ENCODE results near the gene MEIS1.

Gene MEIS1

GRCh38 chr2:66531567-66531966, 96.6 kb downstream of the MEIS1 start:
- Histone ChIP-seq H3K18ac (ENCODE audit: low read length) (peak overlapping the region; percentile 89), H3K79me1 (ENCODE audit: low read depth, low read length) (no peaks in the 10 kb centered on the region), H3K4me2 (ENCODE audit: insufficient read depth, low read length, poor library complexity, severe bottlenecking) (no peak overlapping the region), H3K27ac (replicated peaks; ENCODE audit: low read length) (no peak overlapping the region), H2BK120ac (ENCODE audit: low read depth, low read length) (no peak overlapping the region), H3K4me1 (ENCODE audit: control insufficient read depth in 2 of 2, insufficient read depth in 1 of 2, low read depth in 1 of 2, low read length in 2 of 2) (peaks cover 0 to 18% of the 10 kb centered on the region in 2 donors), H3K9me3 (replicated peaks in 1 of 2; ENCODE audit: control insufficient read depth in 2 of 2, insufficient read depth in 1 of 2, low read depth in 1 of 2, low read length in 2 of 2) (no peaks in the 10 kb centered on the region), H3K36me3 (replicated peaks in 1 of 2; ENCODE audit: control insufficient read depth in 2 of 2, insufficient read depth in 2 of 2, low read length in 2 of 2) (peaks cover 0 to 4% of the 10 kb centered on the region in 2 donors), H3K4ac (ENCODE audit: low read length) (no peak overlapping the region), H3K27me3 (ENCODE audit: control insufficient read depth in 3 of 3, insufficient read depth in 3 of 3, low read depth in 1 of 3, low read length in 3 of 3) (no peaks in the 10 kb centered on the region), H2BK15ac (ENCODE audit: low read length) (no peak overlapping the region), H3K9ac (ENCODE audit: low read depth, low read length, poor library complexity) (no peak overlapping the region), H2AFZ (ENCODE audit: low read length) (no peak overlapping the region), H2BK5ac (ENCODE audit: low read length) (no peak overlapping the region), H2BK12ac (ENCODE audit: low read length) (peak overlapping the region; percentile 25), H4K8ac (ENCODE audit: low read depth, low read length) (no peak overlapping the region), H3K23ac (ENCODE audit: low read depth, low read length, poor library complexity) (no peak overlapping the region), H3K14ac (ENCODE audit: low read length) (no peak overlapping the region), H4K91ac (ENCODE audit: low read depth, low read length, poor library complexity) (no peak overlapping the region), H3K4me3 (ENCODE audit: low read length in 2 of 2) (no peak overlapping the region), H2AK5ac (ENCODE audit: low read depth, low read length) (no peak overlapping the region)
- no peak for DNase-seq (ENCODE audit: low spot score)
- WGBS, 2 donors (ENCODE audit: extremely low coverage in 2 of 2, insufficient read length in 2 of 2, insufficient replicate concordance in 1 of 2), result no CpG with 5 or more reads among the region's 13 CpGs

- H2BK5ac ChIP-seq (ENCODE audit: low read length), result no peak overlapping the region
- H3K79me1 ChIP-seq (ENCODE audit: low read depth, low read length), result no peaks in the 10 kb centered on the region
- H2BK120ac ChIP-seq (ENCODE audit: low read depth, low read length), result no peak overlapping the region
- H3K18ac ChIP-seq (ENCODE audit: low read length), result no peak overlapping the region
- no peak overlapping the region for H3K14ac ChIP-seq (ENCODE audit: low read length)
- no peak overlapping the region for H3K4me2 ChIP-seq (ENCODE audit: insufficient read depth, low read length, poor library complexity, severe bottlenecking)
- no peaks in the 10 kb centered on the region for H3K9me3 ChIP-seq (replicated peaks in 1 of 2; ENCODE audit: control insufficient read depth in 2 of 2, insufficient read depth in 1 of 2, low read depth in 1 of 2, low read length in 2 of 2)
- no peak overlapping the region for H2AK5ac ChIP-seq (ENCODE audit: low read depth, low read length)
- H4K8ac ChIP-seq (ENCODE audit: low read depth, low read length), result no peak overlapping the region
- no peak overlapping the region for H3K9ac ChIP-seq (ENCODE audit: low read depth, low read length, poor library complexity)
- H2AFZ ChIP-seq (ENCODE audit: low read length), result no peak overlapping the region
- H2BK12ac ChIP-seq (ENCODE audit: low read length), result no peak overlapping the region
- H3K4ac ChIP-seq (ENCODE audit: low read length), result no peak overlapping the region
- H3K27ac ChIP-seq (replicated peaks; ENCODE audit: low read length), result no peak overlapping the region
- H4K91ac ChIP-seq (ENCODE audit: low read depth, low read length, poor library complexity), result no peak overlapping the region
- no peaks in the 10 kb centered on the region for H3K27me3 ChIP-seq (ENCODE audit: control insufficient read depth in 3 of 3, insufficient read depth in 3 of 3, low read depth in 1 of 3, low read length in 3 of 3)
- H3K23ac ChIP-seq (ENCODE audit: low read depth, low read length, poor library complexity), result no peak overlapping the region
- H3K36me3 ChIP-seq (replicated peaks in 1 of 2; ENCODE audit: control insufficient read depth in 2 of 2, insufficient read depth in 2 of 2, low read length in 2 of 2), result peaks cover 0 to 4% of the 10 kb centered on the region in 2 donors
- H3K4me1 ChIP-seq (ENCODE audit: control insufficient read depth in 2 of 2, insufficient read depth in 1 of 2, low read depth in 1 of 2, low read length in 2 of 2), result peaks cover 2 to 27% of the 10 kb centered on the region in 2 donors
- no peak for DNase-seq (ENCODE audit: low spot score)
- H3K4me3 ChIP-seq (ENCODE audit: low read length in 2 of 2), result no peak overlapping the region
- WGBS, 2 donors (ENCODE audit: extremely low coverage in 2 of 2, insufficient read length in 2 of 2, insufficient replicate concordance in 1 of 2), result no CpG with 5 or more reads among the region's 11 CpGs
- H2BK15ac ChIP-seq (ENCODE audit: low read length), result no peak overlapping the region
Observed at GRCh38 chr2:66532972-66533868, 98.3 kb downstream of the MEIS1 start.

DNA sequence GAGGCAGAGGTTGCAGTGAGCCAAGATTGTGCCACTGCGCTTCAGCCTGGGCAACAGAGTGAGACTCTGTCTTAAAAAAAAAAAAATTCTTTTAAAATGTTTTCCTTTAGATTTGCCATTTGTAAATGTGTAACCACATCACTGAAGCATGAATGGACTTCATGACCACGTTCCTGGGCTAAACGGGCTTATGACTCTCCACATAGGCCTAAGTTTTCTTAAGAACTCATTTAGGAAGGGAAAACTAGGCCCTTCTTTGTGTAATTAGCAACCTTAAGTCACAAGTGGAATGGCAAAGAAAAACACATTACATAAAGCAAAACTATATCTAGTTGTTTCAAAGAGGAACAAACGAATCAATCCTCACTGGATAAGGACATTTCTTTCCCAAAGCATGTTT, 99.5 kb downstream of the MEIS1 start:
- H2BK5ac ChIP-seq (ENCODE audit: low read length), result no peak overlapping the region
- no peak overlapping the region for H2BK120ac ChIP-seq (ENCODE audit: low read depth, low read length)
- no peak overlapping the region for H2BK12ac ChIP-seq (ENCODE audit: low read length)
- H3K36me3 ChIP-seq (replicated peaks in 1 of 2; ENCODE audit: control insufficient read depth in 2 of 2, insufficient read depth in 2 of 2, low read length in 2 of 2), result no peaks in the 10 kb centered on the region
- no peaks in the 10 kb centered on the region for H3K9me3 ChIP-seq (replicated peaks in 1 of 2; ENCODE audit: control insufficient read depth in 2 of 2, insufficient read depth in 1 of 2, low read depth in 1 of 2, low read length in 2 of 2)
- no peak overlapping the region for H4K8ac ChIP-seq (ENCODE audit: low read depth, low read length)
- no peak overlapping the region for H3K27ac ChIP-seq (replicated peaks; ENCODE audit: low read length)
- WGBS, 2 donors (ENCODE audit: extremely low coverage in 2 of 2, insufficient read length in 2 of 2, insufficient replicate concordance in 1 of 2), result no CpG with 5 or more reads among the region's 4 CpGs
- DNase-seq (ENCODE audit: low spot score), result no peak
- H3K4me3 ChIP-seq (ENCODE audit: low read length in 2 of 2), result no peak overlapping the region
- no peak overlapping the region for H3K4me2 ChIP-seq (ENCODE audit: insufficient read depth, low read length, poor library complexity, severe bottlenecking)
- no peak overlapping the region for H4K91ac ChIP-seq (ENCODE audit: low read depth, low read length, poor library complexity)
- H3K18ac ChIP-seq (ENCODE audit: low read length), result no peak overlapping the region
- H2AK5ac ChIP-seq (ENCODE audit: low read depth, low read length), result no peak overlapping the region
- no peak overlapping the region for H3K23ac ChIP-seq (ENCODE audit: low read depth, low read length, poor library complexity)
- no peaks in the 10 kb centered on the region for H3K27me3 ChIP-seq (ENCODE audit: control insufficient read depth in 3 of 3, insufficient read depth in 3 of 3, low read depth in 1 of 3, low read length in 3 of 3)
- H2BK15ac ChIP-seq (ENCODE audit: low read length), result no peak overlapping the region
- H3K4me1 ChIP-seq (ENCODE audit: control insufficient read depth in 2 of 2, insufficient read depth in 1 of 2, low read depth in 1 of 2, low read length in 2 of 2), result peaks cover 2 to 27% of the 10 kb centered on the region in 2 donors
- H3K4ac ChIP-seq (ENCODE audit: low read length), result no peak overlapping the region
- no peak overlapping the region for H3K9ac ChIP-seq (ENCODE audit: low read depth, low read length, poor library complexity)
- no peak overlapping the region for H2AFZ ChIP-seq (ENCODE audit: low read length)
- no peaks in the 10 kb centered on the region for H3K79me1 ChIP-seq (ENCODE audit: low read depth, low read length)
- no peak overlapping the region for H3K14ac ChIP-seq (ENCODE audit: low read length)

DNA sequence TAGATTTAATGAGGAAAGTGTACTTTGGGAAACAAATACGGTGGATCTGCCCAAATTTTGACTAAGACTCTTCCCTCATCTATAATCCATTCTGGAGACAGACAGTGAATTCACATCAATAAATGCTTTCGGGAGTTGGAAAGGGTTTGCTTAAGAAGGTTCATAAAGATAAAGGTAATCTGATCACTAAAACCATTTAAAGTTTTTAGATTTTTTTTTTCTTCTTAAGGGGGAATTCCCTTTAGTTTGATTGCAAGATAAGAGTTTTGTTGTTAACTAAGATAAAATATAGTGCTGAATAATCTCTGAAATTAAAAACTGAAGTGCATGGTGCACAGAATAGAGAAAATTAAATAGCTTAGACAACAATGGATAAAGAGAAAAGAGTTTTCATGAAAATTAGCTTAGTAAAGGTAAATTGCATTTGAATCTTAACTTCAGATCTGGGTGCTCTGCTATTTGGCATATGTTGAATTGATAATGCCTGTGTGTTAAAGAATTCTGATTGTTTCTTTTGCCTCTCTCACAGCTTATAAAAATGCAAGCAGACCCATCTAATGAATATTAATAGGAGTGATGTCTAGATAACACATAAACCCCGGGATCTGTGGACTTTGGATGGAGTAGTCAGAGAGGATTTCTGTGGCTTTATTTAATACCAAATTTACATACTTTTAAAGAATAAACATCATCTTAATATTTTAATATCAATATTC, 100.8 kb downstream of the MEIS1 start:
- Histone ChIP-seq H3K9ac (ENCODE audit: low read depth, low read length, poor library complexity) (no peak overlapping the region), H3K18ac (ENCODE audit: low read length) (no peak overlapping the region), H3K79me1 (ENCODE audit: low read depth, low read length) (no peaks in the 10 kb centered on the region), H3K27ac (replicated peaks; ENCODE audit: low read length) (no peak overlapping the region), H3K4me3 (ENCODE audit: low read length in 2 of 2) (no peak overlapping the region), H3K4me1 (ENCODE audit: control insufficient read depth in 2 of 2, insufficient read depth in 1 of 2, low read depth in 1 of 2, low read length in 2 of 2) (peaks cover 2 to 31% of the 10 kb centered on the region in 2 donors), H2BK120ac (ENCODE audit: low read depth, low read length) (no peak overlapping the region), H3K9me3 (replicated peaks in 1 of 2; ENCODE audit: control insufficient read depth in 2 of 2, insufficient read depth in 1 of 2, low read depth in 1 of 2, low read length in 2 of 2) (no peaks in the 10 kb centered on the region), H2AFZ (ENCODE audit: low read length) (no peak overlapping the region), H3K27me3 (ENCODE audit: control insufficient read depth in 3 of 3, insufficient read depth in 3 of 3, low read depth in 1 of 3, low read length in 3 of 3) (no peaks in the 10 kb centered on the region), H3K4me2 (ENCODE audit: insufficient read depth, low read length, poor library complexity, severe bottlenecking) (no peak overlapping the region), H3K4ac (ENCODE audit: low read length) (no peak overlapping the region), H3K36me3 (replicated peaks in 1 of 2; ENCODE audit: control insufficient read depth in 2 of 2, insufficient read depth in 2 of 2, low read length in 2 of 2) (no peaks in the 10 kb centered on the region), H2BK15ac (ENCODE audit: low read length) (no peak overlapping the region), H3K14ac (ENCODE audit: low read length) (no peak overlapping the region), H4K91ac (ENCODE audit: low read depth, low read length, poor library complexity) (no peak overlapping the region), H4K8ac (ENCODE audit: low read depth, low read length) (no peak overlapping the region), H2BK12ac (ENCODE audit: low read length) (no peak overlapping the region), H3K23ac (ENCODE audit: low read depth, low read length, poor library complexity) (no peak overlapping the region), H2BK5ac (ENCODE audit: low read length) (no peak overlapping the region), H2AK5ac (ENCODE audit: low read depth, low read length) (no peak overlapping the region)
- DNase-seq (ENCODE audit: low spot score), result no peak
- no CpG with 5 or more reads among the region's 3 CpGs for WGBS, 2 donors (ENCODE audit: extremely low coverage in 2 of 2, insufficient read length in 2 of 2, insufficient replicate concordance in 1 of 2)

Data from neuronal stem cell (in vitro differentiated cells).